Colonic mucosa (tissue), 4 donors: Measurements from ENCODE around the gene EMID1. TPM values are rescaled to one million over a fixed set of nuclear protein-coding genes. Genes with fewer than 3 reads are reported as not detected.

Experiments used
- DNase-seq: peaks from one replicate; pipeline ENCODE4 v3.0.0-alpha.2; 2020
- H3K27ac ChIP-seq: fragments of 200-600 bp; one replicate; pipeline ENCODE4 v1.8.0; 2021
- H3K27me3 ChIP-seq: fragments of 200-600 bp; one replicate; pipeline ENCODE4 v1.8.0; 2021
- H3K36me3 ChIP-seq: fragments of 200-600 bp; one replicate; pipeline ENCODE4 v1.8.0; 2021
- H3K4me1 ChIP-seq: fragments of 200-600 bp; one replicate; pipeline ENCODE4 v1.8.0; 2021; ENCODE audit warnings: mild to moderate bottlenecking
- H3K4me3 ChIP-seq: fragments of 200-600 bp; one replicate; pipeline ENCODE4 v1.8.0; 2021
- H3K9ac ChIP-seq, 2 donors: one replicate each; pipeline ENCODE4 v1.7.0; 2013; ENCODE audit warnings: control low read depth in 2 of 2, low read depth in 2 of 2, low read length in 2 of 2
- H3K9me3 ChIP-seq: fragments of 200-600 bp; one replicate; pipeline ENCODE4 v1.8.0; 2021
- CTCF ChIP-seq: fragments of 200-600 bp; IDR thresholded peaks from one replicate; pipeline ENCODE4 v1.8.0; 2022; ENCODE audit warnings: antibody characterized with exemption, mild to moderate bottlenecking
- intact Hi-C: fragments of 100-400 bp; cut with DNase I; formaldehyde crosslinking; loops from one replicate; pipeline ENCODE4 v1.14.1; 2022
- total RNA-seq, 2 donors: library from RNA; stranded (reverse); fragmentation: NEBNext Ultra II Directional in 1 of 2; extraction: Animal tissue kit (Norgen Biotek cat#: 25700) in 1 of 2; gene quantifications; one replicate each; pipeline ENCODE4 v1.2.1, GENCODE V29; 2021
- donor health status: healthy.
- donor health status: DM: no; HTN: no; CAD: no.
- donor health status: DM: no; HTN: no; CAD: no.

EMID1 gene
- total RNA-seq, 2 donors from 2014 or later, result 4.4 TPM

- Histone ChIP-seq H3K4me1 (no peaks in the 10 kb centered on the region), H3K4me3 (no peak overlapping the region), H3K36me3 (no peaks in the 10 kb centered on the region), H3K27ac (no peak overlapping the region), H3K9ac (no peak overlapping the region), H3K9me3 (no peaks in the 10 kb centered on the region), H3K27me3 (peaks cover 16% of the 10 kb centered on the region)
- DNase-seq, result no peak
- intact Hi-C loops, result no loop called here
- TF ChIP-seq CTCF, result no peak
Measured at GRCh38 chr22:29208502-29208862, 2.8 kb downstream of the EMID1 start.

- DNase-seq, result no peak
- no peak overlapping the region for H3K4me3 ChIP-seq
- H3K36me3 ChIP-seq, result no peaks in the 10 kb centered on the region
- H3K9me3 ChIP-seq, result no peaks in the 10 kb centered on the region
- no peak overlapping the region for H3K9ac ChIP-seq
- H3K4me1 ChIP-seq, result no peaks in the 10 kb centered on the region
- intact Hi-C loops, result no loop called here
- TF ChIP-seq CTCF, result no peak
- H3K27me3 ChIP-seq, result peaks cover 16% of the 10 kb centered on the region
- no peak overlapping the region for H3K27ac ChIP-seq
Measured at GRCh38 chr22:29208879-29209623, 3.4 kb downstream of the EMID1 start.

- no peaks in the 10 kb centered on the region for H3K36me3 ChIP-seq
- no peak overlapping the region for H3K9ac ChIP-seq
- no peaks in the 10 kb centered on the region for H3K4me1 ChIP-seq
- H3K4me3 ChIP-seq, result no peak overlapping the region
- TF ChIP-seq CTCF, result no peak
- DNase-seq, result no peak
- intact Hi-C loops, result no loop called here
- H3K9me3 ChIP-seq, result no peaks in the 10 kb centered on the region
- peaks cover 16% of the 10 kb centered on the region for H3K27me3 ChIP-seq
- H3K27ac ChIP-seq, result no peak overlapping the region
Measured at GRCh38 chr22:29209624-29209929, 3.9 kb downstream of the EMID1 start.

- Histone ChIP-seq H3K27ac (no peak overlapping the region), H3K9ac (no peak overlapping the region), H3K36me3 (no peaks in the 10 kb centered on the region), H3K4me1 (no peaks in the 10 kb centered on the region), H3K4me3 (no peak overlapping the region), H3K9me3 (no peaks in the 10 kb centered on the region), H3K27me3 (peaks cover 10% of the 10 kb centered on the region)
- no peak for DNase-seq
- TF ChIP-seq CTCF, result no peak
- intact Hi-C loops, result no loop called here
Measured at GRCh38 chr22:29211066-29211465, 5.4 kb downstream of the EMID1 start.

GRCh38 chr22:29211466-29211865, 5.8 kb downstream of the EMID1 start:
- intact Hi-C loops, result no loop called here
- Histone ChIP-seq H3K27me3 (peaks cover 6% of the 10 kb centered on the region), H3K4me3 (no peak overlapping the region), H3K36me3 (no peaks in the 10 kb centered on the region), H3K9ac (no peak overlapping the region), H3K27ac (no peak overlapping the region), H3K4me1 (no peaks in the 10 kb centered on the region), H3K9me3 (no peaks in the 10 kb centered on the region)
- no peak for TF ChIP-seq CTCF
- DNase-seq, result no peak
